ENCODE data around the gene OOEP.

GRCh38 chr6:73329201-73329600 lies 40.5 kb downstream of the OOEP start:
- TF ChIP-seq ZNF276 (CRISPR knock-in tag; IDR thresholded peaks at IDR 0.05; ENCODE audit: low read depth): no peak
- TF ChIP-seq GTF2F1 (IDR thresholded peaks at IDR 0.05; ENCODE audit: low read length): no peak
- no peak for TF ChIP-seq SALL2 (CRISPR knock-in tag; IDR thresholded peaks at IDR 0.05)
- TF ChIP-seq TCF12 (IDR thresholded peaks at IDR 0.05): no peak
- no peak for TF ChIP-seq TCF12 (CRISPR knock-in tag; IDR thresholded peaks at IDR 0.05)
- no peak for TF ChIP-seq USF2 (IDR thresholded peaks at IDR 0.05; ENCODE audit: low read depth, low read length)
- no peak for TF ChIP-seq USF2 (CRISPR knock-in tag; IDR thresholded peaks at IDR 0.05; ENCODE audit: borderline replicate concordance)
- no peak for TF ChIP-seq SMAD1 (CRISPR knock-in tag; IDR thresholded peaks at IDR 0.05; ENCODE audit: borderline replicate concordance, low read depth)
- no peak for TF ChIP-seq RBM39 (IDR thresholded peaks at IDR 0.05; ENCODE audit: low read depth, low read length, poor library complexity, severe bottlenecking)
- no peak for TF ChIP-seq CSRNP2 (CRISPR knock-in tag; conservative IDR thresholded peaks at IDR 0.05; ENCODE audit: low read depth)
- no peak for TF ChIP-seq NR2C2 (CRISPR knock-in tag; IDR thresholded peaks at IDR 0.05; ENCODE audit: borderline replicate concordance)
- TF ChIP-seq TOE1 (CRISPR knock-in tag; IDR thresholded peaks at IDR 0.05): no peak
- TF ChIP-seq SP1 (IDR thresholded peaks at IDR 0.05): no peak
- TF ChIP-seq SP1 (CRISPR knock-in tag; IDR thresholded peaks at IDR 0.05): no peak
- TF ChIP-seq POLR2AphosphoS2 (IDR thresholded peaks at IDR 0.05; ENCODE audit: low read depth, low read length): no peak
- TF ChIP-seq, protein P1, sequence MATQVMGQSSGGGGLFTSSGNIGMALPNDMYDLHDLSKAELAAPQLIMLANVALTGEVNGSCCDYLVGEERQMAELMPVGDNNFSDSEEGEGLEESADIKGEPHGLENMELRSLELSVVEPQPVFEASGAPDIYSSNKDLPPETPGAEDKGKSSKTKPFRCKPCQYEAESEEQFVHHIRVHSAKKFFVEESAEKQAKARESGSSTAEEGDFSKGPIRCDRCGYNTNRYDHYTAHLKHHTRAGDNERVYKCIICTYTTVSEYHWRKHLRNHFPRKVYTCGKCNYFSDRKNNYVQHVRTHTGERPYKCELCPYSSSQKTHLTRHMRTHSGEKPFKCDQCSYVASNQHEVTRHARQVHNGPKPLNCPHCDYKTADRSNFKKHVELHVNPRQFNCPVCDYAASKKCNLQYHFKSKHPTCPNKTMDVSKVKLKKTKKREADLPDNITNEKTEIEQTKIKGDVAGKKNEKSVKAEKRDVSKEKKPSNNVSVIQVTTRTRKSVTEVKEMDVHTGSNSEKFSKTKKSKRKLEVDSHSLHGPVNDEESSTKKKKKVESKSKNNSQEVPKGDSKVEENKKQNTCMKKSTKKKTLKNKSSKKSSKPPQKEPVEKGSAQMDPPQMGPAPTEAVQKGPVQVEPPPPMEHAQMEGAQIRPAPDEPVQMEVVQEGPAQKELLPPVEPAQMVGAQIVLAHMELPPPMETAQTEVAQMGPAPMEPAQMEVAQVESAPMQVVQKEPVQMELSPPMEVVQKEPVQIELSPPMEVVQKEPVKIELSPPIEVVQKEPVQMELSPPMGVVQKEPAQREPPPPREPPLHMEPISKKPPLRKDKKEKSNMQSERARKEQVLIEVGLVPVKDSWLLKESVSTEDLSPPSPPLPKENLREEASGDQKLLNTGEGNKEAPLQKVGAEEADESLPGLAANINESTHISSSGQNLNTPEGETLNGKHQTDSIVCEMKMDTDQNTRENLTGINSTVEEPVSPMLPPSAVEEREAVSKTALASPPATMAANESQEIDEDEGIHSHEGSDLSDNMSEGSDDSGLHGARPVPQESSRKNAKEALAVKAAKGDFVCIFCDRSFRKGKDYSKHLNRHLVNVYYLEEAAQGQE (IDR thresholded peaks at IDR 0.05; ENCODE audit: borderline replicate concordance in 1 of 2, low read depth in 1 of 2, low read length in 2 of 2): no peak
- no peak for TF ChIP-seq ZFX (CRISPR knock-in tag; IDR thresholded peaks at IDR 0.05; ENCODE audit: low read depth)

All from HepG2 (cell line).